ENCODE results near the gene ZNF628.

Gene ZNF628

DNA sequence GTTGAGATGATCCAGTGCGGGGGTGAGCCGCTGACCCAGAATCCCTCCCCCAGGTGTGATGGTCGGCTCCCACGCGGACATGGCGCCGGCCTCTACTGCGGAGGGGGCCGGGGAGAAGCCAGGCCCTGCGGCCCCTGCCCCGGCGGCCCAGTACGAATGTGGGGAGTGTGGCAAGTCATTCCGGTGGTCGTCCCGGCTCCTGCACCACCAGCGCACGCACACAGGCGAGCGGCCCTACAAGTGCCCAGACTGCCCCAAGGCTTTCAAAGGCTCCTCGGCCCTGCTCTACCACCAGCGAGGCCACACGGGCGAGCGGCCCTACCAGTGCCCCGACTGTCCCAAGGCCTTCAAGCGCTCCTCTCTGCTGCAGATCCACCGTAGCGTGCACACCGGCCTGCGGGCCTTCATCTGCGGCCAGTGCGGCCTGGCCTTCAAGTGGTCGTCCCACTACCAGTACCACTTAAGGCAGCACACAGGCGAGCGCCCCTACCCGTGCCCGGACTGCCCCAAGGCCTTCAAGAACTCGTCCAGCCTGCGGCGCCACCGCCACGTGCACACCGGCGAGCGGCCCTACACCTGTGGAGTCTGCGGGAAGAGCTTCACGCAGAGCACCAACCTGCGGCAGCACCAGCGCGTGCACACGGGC is 4.9 kb downstream of the ZNF628 start:
- Histone ChIP-seq H3K4me3 (ENCODE audit: low read length, poor library complexity, severe bottlenecking) (no peak overlapping the region), H3K4me1 (ENCODE audit: insufficient read depth, low read length, poor library complexity, severe bottlenecking) (peaks cover 25% of the 10 kb centered on the region), H3K4me2 (ENCODE audit: low read depth, low read length, poor library complexity, severe bottlenecking) (no peak overlapping the region), H3K9me3 (ENCODE audit: insufficient read depth, low read depth, low read length) (no peaks in the 10 kb centered on the region), H2AFZ (ENCODE audit: low read length) (no peak overlapping the region), H3K9ac (ENCODE audit: low read depth, low read length, poor library complexity, severe bottlenecking) (no peak overlapping the region), H4K20me1 (ENCODE audit: insufficient read depth, low read length, poor library complexity, severe bottlenecking) (peaks cover 8% of the 10 kb centered on the region), H3K36me3 (ENCODE audit: insufficient read depth, low read length) (no peaks in the 10 kb centered on the region), H3K9me2 (replicated peaks; ENCODE audit: low read depth, low read length) (no peaks in the 10 kb centered on the region), H3K27me3 (ENCODE audit: insufficient read depth, low read length, poor library complexity, severe bottlenecking) (no peaks in the 10 kb centered on the region), H3F3A (ENCODE audit: low read depth) (no peaks in the 10 kb centered on the region), H3K79me2 (ENCODE audit: insufficient read depth, low read length) (peaks cover 19% of the 10 kb centered on the region)
- TF ChIP-seq, protein P1, sequence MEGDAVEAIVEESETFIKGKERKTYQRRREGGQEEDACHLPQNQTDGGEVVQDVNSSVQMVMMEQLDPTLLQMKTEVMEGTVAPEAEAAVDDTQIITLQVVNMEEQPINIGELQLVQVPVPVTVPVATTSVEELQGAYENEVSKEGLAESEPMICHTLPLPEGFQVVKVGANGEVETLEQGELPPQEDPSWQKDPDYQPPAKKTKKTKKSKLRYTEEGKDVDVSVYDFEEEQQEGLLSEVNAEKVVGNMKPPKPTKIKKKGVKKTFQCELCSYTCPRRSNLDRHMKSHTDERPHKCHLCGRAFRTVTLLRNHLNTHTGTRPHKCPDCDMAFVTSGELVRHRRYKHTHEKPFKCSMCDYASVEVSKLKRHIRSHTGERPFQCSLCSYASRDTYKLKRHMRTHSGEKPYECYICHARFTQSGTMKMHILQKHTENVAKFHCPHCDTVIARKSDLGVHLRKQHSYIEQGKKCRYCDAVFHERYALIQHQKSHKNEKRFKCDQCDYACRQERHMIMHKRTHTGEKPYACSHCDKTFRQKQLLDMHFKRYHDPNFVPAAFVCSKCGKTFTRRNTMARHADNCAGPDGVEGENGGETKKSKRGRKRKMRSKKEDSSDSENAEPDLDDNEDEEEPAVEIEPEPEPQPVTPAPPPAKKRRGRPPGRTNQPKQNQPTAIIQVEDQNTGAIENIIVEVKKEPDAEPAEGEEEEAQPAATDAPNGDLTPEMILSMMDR (conservative IDR thresholded peaks at IDR 0.05; ENCODE audit: low read length), result no peak
- TF ChIP-seq EZH2phosphoT487 (IDR thresholded peaks at IDR 0.05; ENCODE audit: borderline replicate concordance), result no peak

DNA sequence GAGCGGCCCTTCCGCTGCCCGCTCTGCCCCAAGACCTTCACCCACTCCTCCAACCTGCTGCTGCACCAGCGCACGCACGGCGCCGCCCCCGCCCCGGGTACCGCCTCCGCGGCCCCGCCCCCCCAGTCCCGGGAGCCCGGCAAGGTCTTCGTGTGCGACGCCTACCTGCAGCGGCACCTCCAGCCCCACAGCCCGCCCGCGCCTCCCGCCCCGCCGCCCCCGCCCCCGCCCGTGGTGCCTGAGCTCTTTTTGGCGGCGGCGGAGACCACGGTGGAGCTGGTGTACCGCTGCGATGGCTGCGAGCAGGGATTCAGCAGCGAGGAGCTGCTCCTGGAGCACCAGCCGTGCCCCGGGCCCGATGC is 5.4 kb downstream of the ZNF628 start:
- Histone ChIP-seq H3K79me2 (ENCODE audit: insufficient read depth, low read length) (peaks cover 19% of the 10 kb centered on the region), H3K4me1 (ENCODE audit: insufficient read depth, low read length, poor library complexity, severe bottlenecking) (peaks cover 26% of the 10 kb centered on the region), H3K36me3 (ENCODE audit: insufficient read depth, low read length) (no peaks in the 10 kb centered on the region), H3K9me3 (ENCODE audit: insufficient read depth, low read depth, low read length) (no peaks in the 10 kb centered on the region), H3K9ac (ENCODE audit: low read depth, low read length, poor library complexity, severe bottlenecking) (no peak overlapping the region), H4K20me1 (ENCODE audit: insufficient read depth, low read length, poor library complexity, severe bottlenecking) (peaks cover 8% of the 10 kb centered on the region), H3K9me2 (replicated peaks; ENCODE audit: low read depth, low read length) (no peaks in the 10 kb centered on the region), H3K4me2 (ENCODE audit: low read depth, low read length, poor library complexity, severe bottlenecking) (no peak overlapping the region), H2AFZ (ENCODE audit: low read length) (no peak overlapping the region), H3K27me3 (ENCODE audit: insufficient read depth, low read length, poor library complexity, severe bottlenecking) (no peaks in the 10 kb centered on the region), H3K4me3 (ENCODE audit: low read length, poor library complexity, severe bottlenecking) (no peak overlapping the region), H3F3A (ENCODE audit: low read depth) (no peaks in the 10 kb centered on the region)
- TF ChIP-seq EZH2phosphoT487 (IDR thresholded peaks at IDR 0.05; ENCODE audit: borderline replicate concordance), result no peak
- TF ChIP-seq, protein P1 (conservative IDR thresholded peaks at IDR 0.05; ENCODE audit: low read length), result no peak

DNA sequence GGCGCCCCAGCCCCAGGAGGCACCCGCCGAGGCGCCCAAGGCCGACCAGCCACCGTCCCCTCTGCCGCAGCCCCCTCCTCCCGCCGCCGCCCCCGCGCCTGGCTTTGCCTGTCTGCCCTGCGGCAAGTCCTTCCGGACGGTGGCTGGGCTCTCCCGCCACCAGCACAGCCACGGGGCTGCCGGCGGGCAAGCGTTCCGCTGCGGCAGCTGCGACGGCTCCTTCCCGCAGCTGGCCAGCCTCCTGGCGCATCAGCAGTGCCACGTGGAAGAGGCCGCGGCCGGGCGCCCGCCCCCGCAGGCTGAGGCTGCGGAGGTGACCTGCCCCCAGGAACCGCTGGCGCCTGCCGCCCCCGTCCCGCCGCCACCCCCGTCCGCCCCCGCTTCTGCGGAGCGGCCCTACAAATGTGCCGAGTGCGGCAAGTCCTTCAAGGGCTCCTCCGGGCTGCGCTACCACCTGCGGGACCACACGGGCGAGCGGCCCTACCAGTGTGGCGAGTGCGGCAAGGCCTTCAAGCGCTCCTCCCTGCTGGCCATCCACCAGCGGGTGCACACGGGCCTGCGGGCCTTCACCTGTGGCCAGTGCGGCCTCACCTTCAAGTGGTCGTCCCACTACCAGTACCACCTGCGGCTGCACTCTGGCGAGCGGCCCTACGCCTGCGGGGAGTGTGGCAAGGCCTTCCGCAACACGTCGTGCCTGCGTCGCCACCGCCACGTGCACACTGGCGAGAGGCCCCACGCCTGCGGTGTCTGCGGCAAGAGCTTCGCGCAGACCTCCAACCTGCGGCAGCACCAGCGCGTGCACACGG is 5.9 kb downstream of the ZNF628 start:
- peaks cover 8% of the 10 kb centered on the region for H4K20me1 ChIP-seq (ENCODE audit: insufficient read depth, low read length, poor library complexity, severe bottlenecking)
- H3K79me2 ChIP-seq (ENCODE audit: insufficient read depth, low read length), result peaks cover 19% of the 10 kb centered on the region
- no peak overlapping the region for H3K4me2 ChIP-seq (ENCODE audit: low read depth, low read length, poor library complexity, severe bottlenecking)
- no peaks in the 10 kb centered on the region for H3K27me3 ChIP-seq (ENCODE audit: insufficient read depth, low read length, poor library complexity, severe bottlenecking)
- no peaks in the 10 kb centered on the region for H3K9me2 ChIP-seq (replicated peaks; ENCODE audit: low read depth, low read length)
- TF ChIP-seq EZH2phosphoT487 (IDR thresholded peaks at IDR 0.05; ENCODE audit: borderline replicate concordance), result no peak
- TF ChIP-seq, protein P1 (conservative IDR thresholded peaks at IDR 0.05; ENCODE audit: low read length), result no peak
- no peaks in the 10 kb centered on the region for H3K36me3 ChIP-seq (ENCODE audit: insufficient read depth, low read length)
- no peaks in the 10 kb centered on the region for H3K9me3 ChIP-seq (ENCODE audit: insufficient read depth, low read depth, low read length)
- no peak overlapping the region for H3K9ac ChIP-seq (ENCODE audit: low read depth, low read length, poor library complexity, severe bottlenecking)
- no peak overlapping the region for H2AFZ ChIP-seq (ENCODE audit: low read length)
- peaks cover 30% of the 10 kb centered on the region for H3K4me1 ChIP-seq (ENCODE audit: insufficient read depth, low read length, poor library complexity, severe bottlenecking)
- H3K4me3 ChIP-seq (ENCODE audit: low read length, poor library complexity, severe bottlenecking), result no peak overlapping the region
- no peaks in the 10 kb centered on the region for H3F3A ChIP-seq (ENCODE audit: low read depth)
